C4-2B (cell line): Measurements from ENCODE around the gene CACHD1.

Source experiments
- ZFX ChIP-seq: fragments of 450-650 bp; IDR thresholded peaks from 2 replicates; pipeline ENCODE4 v1.6.1; 2017
- TF ChIP-seq, protein P1 (sequence below): fragments of 450-650 bp; conservative IDR thresholded peaks from 2 replicates; pipeline ENCODE4 v1.5.1; 2017; ENCODE audit warnings: mild to moderate bottlenecking

DNA sequence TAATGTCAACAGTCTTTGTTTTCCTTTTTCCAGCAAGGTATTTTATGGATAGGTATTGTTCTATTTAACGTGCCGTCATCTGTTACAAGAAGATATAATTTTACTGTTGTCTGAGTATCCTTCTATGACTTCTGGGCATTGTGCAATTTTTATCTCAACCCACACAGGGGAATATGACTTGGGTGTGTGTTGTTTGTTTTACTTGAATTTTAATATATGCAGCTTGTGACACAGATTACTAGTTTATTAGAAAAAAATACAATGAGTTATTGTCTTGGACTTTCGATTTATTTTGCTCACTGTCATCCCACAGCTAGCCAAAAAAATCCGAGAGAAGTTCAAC is 111.9 kb downstream of the CACHD1 start:
- TF ChIP-seq, protein P1, sequence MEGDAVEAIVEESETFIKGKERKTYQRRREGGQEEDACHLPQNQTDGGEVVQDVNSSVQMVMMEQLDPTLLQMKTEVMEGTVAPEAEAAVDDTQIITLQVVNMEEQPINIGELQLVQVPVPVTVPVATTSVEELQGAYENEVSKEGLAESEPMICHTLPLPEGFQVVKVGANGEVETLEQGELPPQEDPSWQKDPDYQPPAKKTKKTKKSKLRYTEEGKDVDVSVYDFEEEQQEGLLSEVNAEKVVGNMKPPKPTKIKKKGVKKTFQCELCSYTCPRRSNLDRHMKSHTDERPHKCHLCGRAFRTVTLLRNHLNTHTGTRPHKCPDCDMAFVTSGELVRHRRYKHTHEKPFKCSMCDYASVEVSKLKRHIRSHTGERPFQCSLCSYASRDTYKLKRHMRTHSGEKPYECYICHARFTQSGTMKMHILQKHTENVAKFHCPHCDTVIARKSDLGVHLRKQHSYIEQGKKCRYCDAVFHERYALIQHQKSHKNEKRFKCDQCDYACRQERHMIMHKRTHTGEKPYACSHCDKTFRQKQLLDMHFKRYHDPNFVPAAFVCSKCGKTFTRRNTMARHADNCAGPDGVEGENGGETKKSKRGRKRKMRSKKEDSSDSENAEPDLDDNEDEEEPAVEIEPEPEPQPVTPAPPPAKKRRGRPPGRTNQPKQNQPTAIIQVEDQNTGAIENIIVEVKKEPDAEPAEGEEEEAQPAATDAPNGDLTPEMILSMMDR: no peak
- TF ChIP-seq ZFX: no peak
